H9 (cell line): ENCODE data around the gene MAPK7. TPM values are rescaled to one million over a fixed set of nuclear protein-coding genes. Genes with fewer than 3 reads are reported as not detected.

Source experiments
- DNase-seq: peaks from one replicate; pipeline ENCODE4 v3.0.0-alpha.2; 2017
- H2AFZ ChIP-seq: one replicate; pipeline ENCODE4 v1.6.1; 2013; ENCODE audit warnings: mild to moderate bottlenecking, low read length, control low read depth, moderate library complexity
- H2AK5ac ChIP-seq: 2 replicates; pipeline ENCODE4 v1.6.1; 2013; ENCODE audit warnings: low read length, control low read depth, mixed read lengths; ENCODE audit not compliant: insufficient read length
- H2BK120ac ChIP-seq: one replicate; pipeline ENCODE4 v1.6.1; 2013; ENCODE audit warnings: low read depth, mild to moderate bottlenecking, low read length, control low read depth, inconsistent platforms; ENCODE audit not compliant: poor library complexity, severe bottlenecking
- H2BK12ac ChIP-seq: 2 replicates; pipeline ENCODE4 v1.6.1; 2013; ENCODE audit warnings: low read length, control low read depth, mixed read lengths, low read depth; ENCODE audit not compliant: insufficient read length
- H2BK15ac ChIP-seq: 2 replicates; pipeline ENCODE4 v1.6.1; 2013; ENCODE audit warnings: low read depth, low read length, control low read depth
- H2BK20ac ChIP-seq: one replicate; pipeline ENCODE4 v1.6.1; 2013; ENCODE audit warnings: low read depth, mild to moderate bottlenecking, low read length, control low read depth, inconsistent platforms; ENCODE audit not compliant: poor library complexity, severe bottlenecking
- H2BK5ac ChIP-seq: 2 replicates; pipeline ENCODE4 v1.6.1; 2013; ENCODE audit warnings: low read length, control low read depth, mixed read lengths; ENCODE audit not compliant: insufficient read length
- H3K14ac ChIP-seq: 2 replicates; pipeline ENCODE4 v1.6.1; 2013; ENCODE audit warnings: low read length, control low read depth; ENCODE audit not compliant: insufficient read depth
- H3K18ac ChIP-seq: 2 replicates; pipeline ENCODE4 v1.6.1; 2013; ENCODE audit warnings: low read depth, mild to moderate bottlenecking, mixed read lengths, low read length, control low read depth; ENCODE audit not compliant: insufficient read length
- H3K23ac ChIP-seq: 2 replicates; pipeline ENCODE4 v1.6.1; 2013; ENCODE audit warnings: low read length, control low read depth, mixed read lengths, low read depth; ENCODE audit not compliant: insufficient read length
- H3K23me2 ChIP-seq: 2 replicates; pipeline ENCODE4 v1.6.1; 2013; ENCODE audit warnings: low read depth, mild to moderate bottlenecking, mixed read lengths, low read length, control low read depth; ENCODE audit not compliant: insufficient read length, poor library complexity, severe bottlenecking
- H3K27ac ChIP-seq: 2 replicates; pipeline ENCODE4 v1.5.1; 2013; ENCODE audit warnings: low read length, control low read depth, mixed read lengths, low read depth; ENCODE audit not compliant: insufficient read length
- H3K27me3 ChIP-seq: 2 replicates; pipeline ENCODE4 v1.6.1; 2013; ENCODE audit warnings: low read length, control low read depth, inconsistent platforms; ENCODE audit not compliant: insufficient read depth
- H3K4ac ChIP-seq: 2 replicates; pipeline ENCODE4 v1.6.1; 2013; ENCODE audit warnings: low read depth, mild to moderate bottlenecking, control low read depth, inconsistent platforms, low read length, moderate library complexity
- H3K4me1 ChIP-seq: 2 replicates; pipeline ENCODE4 v1.6.1; 2013; ENCODE audit warnings: low read length, control low read depth, inconsistent platforms; ENCODE audit not compliant: insufficient read depth
- H3K4me2 ChIP-seq: 2 replicates; pipeline ENCODE4 v1.6.1; 2013; ENCODE audit warnings: low read length, control low read depth, mixed read lengths; ENCODE audit not compliant: insufficient read length, insufficient read depth
- H3K56ac ChIP-seq: 2 replicates; pipeline ENCODE4 v1.6.1; 2013; ENCODE audit warnings: low read depth, mild to moderate bottlenecking, mixed read lengths, low read length, control low read depth; ENCODE audit not compliant: insufficient read length
- H3K79me1 ChIP-seq: 2 replicates; pipeline ENCODE4 v1.6.1; 2013; ENCODE audit warnings: low read depth, mild to moderate bottlenecking, moderate library complexity, low read length, control low read depth, inconsistent platforms; ENCODE audit not compliant: insufficient read depth, poor library complexity, severe bottlenecking
- H3K79me2 ChIP-seq: 2 replicates; pipeline ENCODE4 v1.6.1; 2013; ENCODE audit warnings: low read length, control low read depth, inconsistent platforms; ENCODE audit not compliant: insufficient read depth
- H3K9ac ChIP-seq: 2 replicates; pipeline ENCODE4 v1.6.1; 2013; ENCODE audit warnings: low read length, control low read depth, mixed read lengths; ENCODE audit not compliant: insufficient read length; ENCODE audit errors: extremely low read depth
- H3K9me3 ChIP-seq: one replicate; pipeline ENCODE4 v1.6.1; 2013; ENCODE audit warnings: low read depth, low read length, inconsistent platforms; ENCODE audit not compliant: control insufficient read depth
- H3T11ph ChIP-seq: one replicate; pipeline ENCODE4 v1.6.1; 2013; ENCODE audit warnings: mild to moderate bottlenecking, low read length, control low read depth, inconsistent platforms
- H4K20me1 ChIP-seq: one replicate; pipeline ENCODE4 v1.6.1; 2013; ENCODE audit not compliant: control insufficient read depth, insufficient read length, insufficient read depth
- H4K5ac ChIP-seq: 2 replicates; pipeline ENCODE4 v1.6.1; 2013; ENCODE audit warnings: low read depth, mild to moderate bottlenecking, mixed read lengths, low read length, control low read depth; ENCODE audit not compliant: insufficient read length
- H4K8ac ChIP-seq: replicated peaks from 2 replicates; pipeline ENCODE4 v1.6.1; 2013; ENCODE audit warnings: low read length, control low read depth, mixed read lengths, low read depth; ENCODE audit not compliant: insufficient read length
- H4K91ac ChIP-seq: 2 replicates; pipeline ENCODE4 v1.6.1; 2013; ENCODE audit warnings: low read depth, mild to moderate bottlenecking, moderate library complexity, mixed read lengths, low read length, control low read depth; ENCODE audit not compliant: insufficient read length
- H3K27ac Mint-ChIP-seq, 3 experiments: 2 replicates in 2 of 3; 3 replicates in 1 of 3; pipeline ENCODE4 v1.8.0; 2020 to 2021; ENCODE audit warnings: mixed read lengths in 3 of 3, mild to moderate bottlenecking in 1 of 3, moderate library complexity in 1 of 3
- H3K27me3 Mint-ChIP-seq: 2 replicates; pipeline ENCODE4 v1.8.0; 2021; ENCODE audit warnings: low read depth, mild to moderate bottlenecking, moderate library complexity, mixed read lengths
- H3K36me3 Mint-ChIP-seq, 3 experiments: 2 replicates in 2 of 3; 3 replicates in 1 of 3; pipeline ENCODE4 v1.8.0; 2020 to 2021; ENCODE audit warnings: low read depth in 3 of 3, mixed read lengths in 3 of 3; ENCODE audit not compliant: insufficient read depth in 1 of 3
- H3K4me1 Mint-ChIP-seq, 2 experiments: 2 replicates each; pipeline ENCODE4 v1.8.0; 2020; ENCODE audit warnings: mixed read lengths in 2 of 2
- H3K4me3 Mint-ChIP-seq, 2 experiments: 2 replicates in 1 of 2; 3 replicates in 1 of 2; pipeline ENCODE4 v1.8.0; 2020 to 2021; ENCODE audit warnings: mild to moderate bottlenecking in 2 of 2, mixed read lengths in 2 of 2, moderate library complexity in 1 of 2
- H3K9me3 Mint-ChIP-seq, 2 experiments: 2 replicates in 1 of 2; 3 replicates in 1 of 2; pipeline ENCODE4 v1.8.0; 2020; ENCODE audit warnings: mild to moderate bottlenecking in 2 of 2, mixed read lengths in 2 of 2, moderate library complexity in 1 of 2
- WGBS: extraction: QIAGEN DNeasy Blood & Tissue Kit; methylation state at CpG from one replicate; pipeline ENCODE4 v1.1.7; 2013; ENCODE audit warnings: missing lambda C conversion rate, low lambda C conversion rate, mixed read lengths; ENCODE audit not compliant: insufficient read length; ENCODE audit errors: extremely low coverage; 5-methylcytosine and 5-hydroxymethylcytosine counted together
- total RNA-seq: library from RNA; stranded (reverse); gene quantifications from 2 replicates; pipeline ENCODE4 v1.2.1, GENCODE V29; 2021
- TF ChIP-seq, protein P1 (sequence below): fragments of 200-600 bp; sonication (generic); conservative IDR thresholded peaks from 3 replicates; pipeline ENCODE4 v1.8.0; 2021; ENCODE audit warnings: antibody characterized with exemption, mild to moderate bottlenecking

The MAPK7 gene
- total RNA-seq, 1 experiment from 2014 or later: 43.8 TPM

DNA sequence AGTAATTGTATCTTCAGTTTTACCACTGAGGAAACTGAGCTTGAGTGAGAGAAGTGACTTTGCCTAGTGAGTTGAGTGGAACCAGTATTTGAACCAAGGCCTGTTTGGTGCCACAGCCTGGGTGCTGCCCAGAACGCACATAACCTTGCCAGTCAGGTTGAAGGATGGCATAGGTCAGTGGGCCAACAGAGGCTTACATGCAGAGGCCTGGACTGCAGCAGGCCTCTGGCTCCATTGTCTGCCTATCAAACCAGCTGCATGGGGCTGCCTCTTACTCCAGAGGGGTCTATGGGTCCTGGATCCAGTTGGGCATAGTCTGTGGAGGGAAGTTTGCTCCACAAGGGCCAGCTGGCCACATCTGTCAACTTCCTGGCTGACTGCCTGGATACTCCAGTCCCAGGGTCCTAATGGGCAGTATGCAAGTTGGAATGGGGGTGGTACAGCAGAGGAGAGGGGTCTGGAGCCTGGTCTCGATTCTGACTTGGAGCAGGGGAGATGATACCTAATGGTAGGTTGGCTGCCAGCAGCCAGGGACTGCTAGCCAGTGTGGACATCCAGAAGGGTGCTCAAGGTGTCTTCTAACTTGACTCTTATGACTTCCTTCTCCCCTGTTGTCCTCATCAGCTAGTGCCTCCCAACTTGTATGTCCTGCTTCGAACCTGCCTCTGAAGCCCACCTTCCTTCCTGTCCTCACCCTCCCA is 21.6 kb downstream of the MAPK7 start:
- H3K4ac ChIP-seq: no peak overlapping the region
- Mint-ChIP-seq H3K27me3 (no peaks in the 10 kb centered on the region; the same call in 1 of the 2 replicates), H3K4me1 (peaks cover 9 to 18% of the 10 kb centered on the region in 2 experiments), H3K27ac (no peak overlapping the region), H3K9me3 (no peaks in the 10 kb centered on the region; a peak in 1 of 5 replicates), H3K4me3 (no peak overlapping the region), H3K36me3 (peaks cover 0 to 5% (median 0%) of the 10 kb centered on the region in 3 experiments; a peak in 1 of 7 replicates)
- no peak overlapping the region for H4K5ac ChIP-seq
- H3T11ph ChIP-seq: no peak overlapping the region
- H3K79me2 ChIP-seq: no peaks in the 10 kb centered on the region
- H4K8ac ChIP-seq: no peak overlapping the region
- H3K27me3 ChIP-seq: no peaks in the 10 kb centered on the region
- no peaks in the 10 kb centered on the region for H3K9me3 ChIP-seq
- no peak overlapping the region for H3K4me2 ChIP-seq
- H3K23me2 ChIP-seq: no peaks in the 10 kb centered on the region
- no peak overlapping the region for H3K18ac ChIP-seq
- H3K56ac ChIP-seq: no peak overlapping the region
- H2BK120ac ChIP-seq: no peak overlapping the region
- no peaks in the 10 kb centered on the region; the same call in 1 of the 2 replicates for H3K4me1 ChIP-seq
- H3K9ac ChIP-seq: no peak overlapping the region
- H2BK12ac ChIP-seq: no peak overlapping the region
- H3K27ac ChIP-seq: no peak overlapping the region
- H2BK20ac ChIP-seq: no peak overlapping the region
- H3K14ac ChIP-seq: no peak overlapping the region
- H3K23ac ChIP-seq: no peak overlapping the region
- no peak overlapping the region for H2BK15ac ChIP-seq
- H2BK5ac ChIP-seq: no peak overlapping the region
- H4K20me1 ChIP-seq: no peaks in the 10 kb centered on the region
- no peak overlapping the region for H2AK5ac ChIP-seq
- H4K91ac ChIP-seq: no peak overlapping the region
- H3K79me1 ChIP-seq: no peaks in the 10 kb centered on the region
- no peak for DNase-seq
- no CpG with 5 or more reads among the region's 3 CpGs for WGBS
- no peak overlapping the region for H2AFZ ChIP-seq
- TF ChIP-seq, protein P1, sequence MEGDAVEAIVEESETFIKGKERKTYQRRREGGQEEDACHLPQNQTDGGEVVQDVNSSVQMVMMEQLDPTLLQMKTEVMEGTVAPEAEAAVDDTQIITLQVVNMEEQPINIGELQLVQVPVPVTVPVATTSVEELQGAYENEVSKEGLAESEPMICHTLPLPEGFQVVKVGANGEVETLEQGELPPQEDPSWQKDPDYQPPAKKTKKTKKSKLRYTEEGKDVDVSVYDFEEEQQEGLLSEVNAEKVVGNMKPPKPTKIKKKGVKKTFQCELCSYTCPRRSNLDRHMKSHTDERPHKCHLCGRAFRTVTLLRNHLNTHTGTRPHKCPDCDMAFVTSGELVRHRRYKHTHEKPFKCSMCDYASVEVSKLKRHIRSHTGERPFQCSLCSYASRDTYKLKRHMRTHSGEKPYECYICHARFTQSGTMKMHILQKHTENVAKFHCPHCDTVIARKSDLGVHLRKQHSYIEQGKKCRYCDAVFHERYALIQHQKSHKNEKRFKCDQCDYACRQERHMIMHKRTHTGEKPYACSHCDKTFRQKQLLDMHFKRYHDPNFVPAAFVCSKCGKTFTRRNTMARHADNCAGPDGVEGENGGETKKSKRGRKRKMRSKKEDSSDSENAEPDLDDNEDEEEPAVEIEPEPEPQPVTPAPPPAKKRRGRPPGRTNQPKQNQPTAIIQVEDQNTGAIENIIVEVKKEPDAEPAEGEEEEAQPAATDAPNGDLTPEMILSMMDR: no peak
